RKO (cell line): ENCODE data around the gene HOXC9.
A peak's percentile ranks its signal among the peaks of the same experiment; 100 is the strongest.

Experiments
- DNase-seq: peaks from one replicate; pipeline ENCODE4 v3.0.0-alpha.2; 2016; ENCODE audit warnings: low spot score

HOXC9 gene

GRCh38 chr12:53988541-53989226 is 11.3 kb upstream of the HOXC9 start:
- DNase-seq, result no peak

- DNase-seq, result no peak
These were observed 10.5 kb upstream of the HOXC9 start for GRCh38 chr12:53989227-53990113.

GRCh38 chr12:53990311-53991076 is 9.5 kb upstream of the HOXC9 start:
- DNase-seq, result no peak

- DNase-seq, result no peak
These were observed 8.9 kb upstream of the HOXC9 start for GRCh38 chr12:53991077-53991460.

- no peak for DNase-seq
These were observed 7.5 kb upstream of the HOXC9 start for GRCh38 chr12:53992377-53992889.

- DNase-seq, result no peak
These were observed 6.6 kb upstream of the HOXC9 start for GRCh38 chr12:53993162-53994008.

GRCh38 chr12:53994009-53994263 is 6.0 kb upstream of the HOXC9 start:
- DNase-seq, result no peak

- DNase-seq, result peak; percentile 22
These were observed 5.5 kb upstream of the HOXC9 start for GRCh38 chr12:53994264-53995001.

- no peak for DNase-seq
These were observed 5.0 kb upstream of the HOXC9 start for GRCh38 chr12:53995002-53995377.

- DNase-seq, result peak; percentile 84
These were observed 4.4 kb upstream of the HOXC9 start for GRCh38 chr12:53995378-53996239.

- peak; percentile 49 for DNase-seq
These were observed 3.4 kb upstream of the HOXC9 start for GRCh38 chr12:53996240-53997203.

GRCh38 chr12:53997204-53998109 is 2.5 kb upstream of the HOXC9 start:
- DNase-seq, result no peak

- DNase-seq, result no peak
These were observed 1.7 kb upstream of the HOXC9 start for GRCh38 chr12:53998110-53998899.

- DNase-seq, result no peak
These were observed 1.1 kb upstream of the HOXC9 start for GRCh38 chr12:53998900-53999236.

- DNase-seq, result no peak
These were observed 324 bp upstream of the HOXC9 start for GRCh38 chr12:53999559-54000115.

GRCh38 chr12:54001283-54002187 is 1.6 kb downstream of the HOXC9 start:
- DNase-seq, result no peak
